GM18909 (cell line): Measurements from ENCODE around the gene ALOX5.
A peak's percentile ranks its signal among the peaks of the same experiment; 100 is the strongest.

Experiments used
- ATAC-seq: cut with Tn5 transposase; IDR thresholded peaks from one replicate; pipeline ENCODE4 v1.9.1; 2021; ENCODE audit warnings: mild to moderate bottlenecking; ENCODE audit not compliant: unreplicated experiment, poor library complexity

ALOX5 gene

GRCh38 chr10:45439873-45440272 lies 65.9 kb downstream of the ALOX5 start:
- ATAC-seq = no peak

GRCh38 chr10:45440511-45441062 lies 66.6 kb downstream of the ALOX5 start:
- ATAC-seq = no peak

GRCh38 chr10:45441239-45442190 lies 67.5 kb downstream of the ALOX5 start:
- no peak for ATAC-seq

DNA sequence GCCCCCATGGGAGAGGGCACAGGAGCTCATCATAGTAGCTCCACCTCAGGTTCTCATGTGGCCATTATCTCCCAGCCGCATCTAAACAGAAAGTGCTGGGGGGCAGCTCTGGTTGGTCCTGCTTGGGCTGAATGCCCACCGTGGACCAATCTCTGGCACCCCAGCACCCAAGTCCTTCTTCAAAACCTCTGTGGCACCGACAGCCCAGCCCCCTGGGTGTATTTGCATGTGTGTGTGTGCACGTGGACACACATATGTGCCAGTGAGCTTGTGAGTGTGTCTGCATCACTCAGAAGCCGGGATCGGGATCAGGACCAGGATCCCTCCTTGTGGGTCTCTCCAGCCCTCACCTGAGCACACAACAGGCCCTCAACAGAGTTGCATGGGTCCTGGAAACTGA lies 68.2 kb downstream of the ALOX5 start:
- no peak for ATAC-seq

DNA sequence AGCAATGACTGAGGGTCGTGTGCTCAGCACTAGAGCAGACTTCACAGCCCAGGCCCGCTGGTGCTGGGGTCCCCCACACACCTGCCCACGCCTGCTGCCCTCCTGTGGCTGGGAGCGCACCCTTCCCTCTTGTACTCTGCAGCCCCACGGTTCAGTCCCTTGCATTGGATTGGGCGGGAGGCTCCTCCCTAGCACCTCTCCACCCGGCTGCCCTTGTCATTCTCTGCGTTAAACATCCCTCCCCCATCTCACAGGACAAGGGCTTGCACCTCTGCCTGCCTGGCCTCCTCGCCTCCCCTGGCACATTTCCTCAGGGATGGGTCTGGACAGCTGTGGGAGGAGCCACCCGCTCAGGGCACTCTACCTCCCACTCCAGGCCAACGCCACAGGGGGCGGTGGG lies 68.6 kb downstream of the ALOX5 start:
- ATAC-seq = no peak

GRCh38 chr10:45443101-45444009 lies 69.3 kb downstream of the ALOX5 start:
- no peak for ATAC-seq

GRCh38 chr10:45444022-45444421 lies 70.0 kb downstream of the ALOX5 start:
- no peak for ATAC-seq

GRCh38 chr10:45444976-45445898 lies 71.2 kb downstream of the ALOX5 start:
- ATAC-seq = no peak

- ATAC-seq = no peak
Measured at GRCh38 chr10:45446858-45447257, 72.8 kb downstream of the ALOX5 start.

GRCh38 chr10:45447416-45447815 lies 73.4 kb downstream of the ALOX5 start:
- no peak for ATAC-seq

DNA sequence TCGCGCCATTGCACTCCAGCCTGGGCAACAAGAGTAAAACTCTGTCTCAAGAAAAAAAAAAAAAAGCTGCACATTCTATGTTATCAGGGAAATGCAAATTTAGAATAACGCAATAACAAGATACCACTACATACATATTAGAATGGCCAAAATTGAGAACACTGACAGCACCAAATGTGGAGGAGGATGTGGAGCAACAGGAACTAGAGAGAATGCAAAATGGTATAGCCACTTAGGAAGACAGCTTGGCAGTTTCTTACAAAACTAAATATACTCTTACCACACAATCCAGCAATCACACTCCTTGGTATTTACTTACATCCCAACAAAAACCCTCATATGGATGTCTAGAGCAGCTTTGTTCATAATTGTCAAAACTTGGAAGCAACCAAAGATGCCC lies 76.8 kb downstream of the ALOX5 start:
- no peak for ATAC-seq

DNA sequence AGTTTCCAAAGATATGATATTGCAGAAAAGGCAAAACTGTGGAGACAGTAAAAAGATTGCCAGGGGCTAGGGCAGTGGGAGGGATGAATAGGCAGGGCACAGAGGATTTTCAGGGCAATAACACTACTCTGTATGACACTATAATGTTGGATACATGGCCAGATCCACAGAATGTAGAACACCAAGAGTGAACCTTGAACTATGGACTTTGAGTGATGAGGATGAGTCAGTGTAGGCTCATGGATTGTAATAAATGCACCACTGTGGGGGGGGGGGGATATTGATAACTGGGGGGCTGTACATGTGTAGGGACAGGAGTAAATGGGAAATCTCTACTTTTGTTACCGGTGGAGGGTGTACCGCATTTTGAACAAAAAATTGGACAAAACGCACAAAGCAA lies 77.4 kb downstream of the ALOX5 start:
- no peak for ATAC-seq

DNA sequence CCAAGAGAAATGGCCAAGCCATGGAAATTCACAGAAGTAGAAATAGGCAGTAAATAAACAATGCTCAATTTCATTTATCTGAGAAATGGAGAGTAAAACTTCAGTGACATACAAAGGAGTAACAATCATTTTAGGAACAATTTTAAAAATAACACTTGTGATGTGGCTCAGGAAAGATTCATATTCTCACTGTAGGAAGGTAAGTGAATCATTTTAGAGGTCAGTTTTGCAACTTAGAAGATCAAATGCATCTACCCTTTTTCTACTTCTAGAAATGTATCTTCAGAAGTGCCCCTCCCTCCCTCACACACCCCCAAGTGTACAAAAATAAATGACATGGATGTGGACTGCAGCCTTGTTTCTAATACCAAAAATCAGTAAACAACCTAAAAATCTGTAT lies 78.3 kb downstream of the ALOX5 start:
- ATAC-seq = no peak

DNA sequence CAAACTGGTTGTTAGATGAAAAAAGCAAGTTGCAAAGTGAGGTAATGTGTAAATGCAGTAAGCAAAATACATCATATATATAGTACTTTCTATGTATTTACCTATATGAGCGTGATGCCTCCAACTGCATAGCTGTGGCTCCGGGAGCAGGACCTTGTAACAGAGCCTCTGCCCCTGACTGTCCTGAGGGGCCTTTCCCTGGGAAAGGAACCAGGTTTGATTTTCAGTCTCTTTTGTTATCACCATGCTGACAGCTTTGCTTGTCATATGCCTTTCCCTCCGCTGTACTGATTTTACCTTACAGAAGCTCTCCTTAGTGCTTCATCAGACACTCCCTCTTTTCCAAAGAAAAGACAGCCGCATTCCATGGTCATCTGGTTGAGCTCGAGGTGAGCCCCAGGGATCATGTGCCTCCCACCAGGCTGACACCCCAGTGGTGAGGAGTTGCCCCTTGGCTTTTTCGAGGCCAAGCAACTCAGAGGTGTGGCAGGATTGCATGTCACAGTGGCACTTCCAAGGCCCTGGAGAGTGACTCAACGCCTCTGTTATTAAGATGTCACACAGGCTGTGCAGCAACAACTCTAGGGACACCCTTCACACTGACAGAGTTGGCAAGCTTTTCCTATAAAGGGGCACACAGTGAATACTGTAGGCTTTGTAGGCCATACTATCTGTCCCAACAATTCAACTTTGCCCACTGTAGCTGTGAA lies 78.9 kb downstream of the ALOX5 start:
- ATAC-seq = no peak

GRCh38 chr10:45453639-45454255 lies 79.7 kb downstream of the ALOX5 start:
- peak; percentile 64 for ATAC-seq

GRCh38 chr10:45454262-45454661 lies 80.2 kb downstream of the ALOX5 start:
- ATAC-seq = no peak

GRCh38 chr10:45454859-45455258 lies 80.8 kb downstream of the ALOX5 start:
- no peak for ATAC-seq

GRCh38 chr10:45456233-45456632 lies 82.2 kb downstream of the ALOX5 start:
- ATAC-seq = no peak

DNA sequence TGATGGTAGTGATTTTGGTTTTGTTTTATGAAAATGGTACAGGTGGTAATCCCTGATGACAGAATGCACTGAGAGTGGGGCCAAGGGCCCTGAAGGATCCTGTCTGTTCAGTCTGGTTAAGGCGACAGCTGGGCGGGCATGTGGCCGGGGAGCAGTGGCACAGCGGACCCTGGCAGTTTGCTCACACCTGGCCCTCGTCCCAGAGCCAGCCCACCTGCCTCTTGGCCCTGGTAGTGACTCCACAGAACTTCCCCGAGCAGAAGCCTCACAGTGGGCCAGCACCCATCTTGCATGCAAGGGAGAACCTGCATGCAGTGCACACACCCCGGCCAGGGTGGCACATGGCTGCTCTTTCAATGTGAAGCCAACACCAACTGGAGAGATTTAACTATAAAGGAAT lies 82.8 kb downstream of the ALOX5 start:
- no peak for ATAC-seq
